Motor neuron (in vitro differentiated cells): Measurements from ENCODE around the gene MORF4L1. TPM values are rescaled to one million over a fixed set of nuclear protein-coding genes. Genes with fewer than 3 reads are reported as not detected.
"Not testable (repeated sequence)": the region's sequence is repeated elsewhere in the genome, so short reads cannot be mapped to it uniquely, and the experiment has no call there.

Source experiments
- ATAC-seq, 8 experiments: fragments of 200-7000 bp; cut with Tn5 transposase; replicated peaks in 6 of 8; 2 replicates each; pipeline ENCODE4 v1.8.0; 2021; ENCODE audit warnings: mild to moderate bottlenecking in 8 of 8, moderate library complexity in 8 of 8
- H3K27ac ChIP-seq, 2 donors: fragments of 250-450 bp; sonication (Bioruptor Pico); 2 replicates each; pipeline ENCODE4 v1.9.0; 2021; ENCODE audit warnings: antibody characterized with exemption in 2 of 2, mild to moderate bottlenecking in 2 of 2, moderate library complexity in 1 of 2
- H3K4me1 ChIP-seq, 2 donors: fragments of 250-450 bp; sonication (Bioruptor Pico); replicated peaks in 1 of 2; 2 replicates each; pipeline ENCODE4 v1.6.1; 2021; ENCODE audit warnings: antibody characterized with exemption in 2 of 2, mild to moderate bottlenecking in 2 of 2, moderate library complexity in 1 of 2
- H3K4me3 ChIP-seq, 5 donors: fragments of 250-450 bp; sonication (Bioruptor Pico); 2 replicates each; pipeline ENCODE4 v1.9.0; 2021; ENCODE audit warnings: antibody characterized with exemption in 5 of 5, mild to moderate bottlenecking in 5 of 5, moderate library complexity in 4 of 5
- WGBS, 10 experiments: fragments of 450-650 bp; shearing (Covaris generic); methylation state at CpG; one replicate each; pipeline ENCODE4 v1.0.0; 2022; 5-methylcytosine and 5-hydroxymethylcytosine counted together
- in situ Hi-C, 9 experiments: fragments of 400-800 bp; cut with MboI; loops; one replicate each; pipeline ENCODE4 v1.15.0; 2021; ENCODE audit warnings: low sequenced_read_pairs in 9 of 9, low pct_unique_long_range_greater_than_20kb in 2 of 9; ENCODE audit not compliant: unreplicated experiment in 9 of 9
- total RNA-seq, 8 experiments: library from RNA; unstranded; fragments of 300-600 nt; gene quantifications; 2 replicates each; pipeline versions ENCODE4 v1.2.3 to v1.2.4, GENCODE V29; 2022

MORF4L1 gene
- total RNA-seq, 8 experiments from 2014 or later: 249 to 703 (median 445) TPM

- ATAC-seq: no peak
- Histone ChIP-seq H3K27ac (no peak overlapping the region), H3K4me3 (no peak overlapping the region), H3K4me1 (no peaks in the 10 kb centered on the region)
- in situ Hi-C loops: no loop called here
- 33 to 100% (median 90%) methylated on average over 1 to 4 of the region's 4 CpGs; no CpG with 5 or more reads in 1 of the 10 experiments for WGBS, 10 experiments
These were observed 16.3 kb downstream of the MORF4L1 start for GRCh38 chr15:78889000-78889399.

GRCh38 chr15:78893538-78893937, 20.8 kb downstream of the MORF4L1 start:
- no peak overlapping the region for H3K4me3 ChIP-seq
- no peaks in the 10 kb centered on the region for H3K4me1 ChIP-seq
- no peak overlapping the region for H3K27ac ChIP-seq
- WGBS, 10 experiments: 0 to 100% (median 85%) methylated on average over 1 to 2 of the region's 2 CpGs
- ATAC-seq: no peak
- in situ Hi-C loops: no loop called here

- in situ Hi-C loops: no loop called here
- no peaks in the 10 kb centered on the region for H3K4me1 ChIP-seq
- H3K4me3 ChIP-seq: no peak overlapping the region
- WGBS, 10 experiments: 57 to 100% (median 93%) methylated on average over 2 to 3 of the region's 3 CpGs; no CpG with 5 or more reads in 1 of the 10 experiments
- H3K27ac ChIP-seq: no peak overlapping the region
- peak in 2 of 8 experiments; percentile 31 to 79 for ATAC-seq
These were observed 22.8 kb downstream of the MORF4L1 start for GRCh38 chr15:78895471-78895870.

DNA sequence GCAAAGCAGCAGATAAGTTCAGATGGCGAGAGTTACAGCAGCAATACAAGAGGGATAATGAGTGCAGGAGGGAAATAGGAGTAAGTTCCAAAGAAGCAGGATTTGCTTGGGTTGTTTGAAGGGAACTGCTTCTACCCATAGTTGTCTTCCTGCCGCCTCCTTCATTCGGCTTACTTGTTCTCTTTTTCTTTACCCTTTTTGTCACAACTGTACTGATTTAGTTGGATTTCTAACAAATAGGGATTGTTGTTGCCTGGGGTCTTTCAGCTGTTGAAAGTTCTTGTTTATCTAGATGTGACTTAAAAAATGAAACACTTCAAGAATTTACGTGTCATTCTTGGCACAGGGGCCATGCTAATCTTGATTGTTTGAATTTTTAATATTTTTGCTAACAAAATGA, 25.9 kb downstream of the MORF4L1 start:
- Histone ChIP-seq H3K4me3 (no peak overlapping the region), H3K4me1 (no peaks in the 10 kb centered on the region), H3K27ac (no peak overlapping the region)
- in situ Hi-C loops: no loop called here
- no peak for ATAC-seq
- WGBS, 10 experiments: 89 to 100% (median 98%) methylated on average over 3 to 4 of the region's 4 CpGs

GRCh38 chr15:78900819-78901533, 28.3 kb downstream of the MORF4L1 start:
- in situ Hi-C loops: loop anchor here in 4 of 9 experiments (25.0 kb wide), 1 partner anchor 286 kb away; no protein-coding TSS in a partner anchor
- H3K27ac ChIP-seq: not testable (repeated sequence)
- 90 to 100% (median 96%) methylated on average over 2 to 12 of the region's 14 CpGs for WGBS, 10 experiments

DNA sequence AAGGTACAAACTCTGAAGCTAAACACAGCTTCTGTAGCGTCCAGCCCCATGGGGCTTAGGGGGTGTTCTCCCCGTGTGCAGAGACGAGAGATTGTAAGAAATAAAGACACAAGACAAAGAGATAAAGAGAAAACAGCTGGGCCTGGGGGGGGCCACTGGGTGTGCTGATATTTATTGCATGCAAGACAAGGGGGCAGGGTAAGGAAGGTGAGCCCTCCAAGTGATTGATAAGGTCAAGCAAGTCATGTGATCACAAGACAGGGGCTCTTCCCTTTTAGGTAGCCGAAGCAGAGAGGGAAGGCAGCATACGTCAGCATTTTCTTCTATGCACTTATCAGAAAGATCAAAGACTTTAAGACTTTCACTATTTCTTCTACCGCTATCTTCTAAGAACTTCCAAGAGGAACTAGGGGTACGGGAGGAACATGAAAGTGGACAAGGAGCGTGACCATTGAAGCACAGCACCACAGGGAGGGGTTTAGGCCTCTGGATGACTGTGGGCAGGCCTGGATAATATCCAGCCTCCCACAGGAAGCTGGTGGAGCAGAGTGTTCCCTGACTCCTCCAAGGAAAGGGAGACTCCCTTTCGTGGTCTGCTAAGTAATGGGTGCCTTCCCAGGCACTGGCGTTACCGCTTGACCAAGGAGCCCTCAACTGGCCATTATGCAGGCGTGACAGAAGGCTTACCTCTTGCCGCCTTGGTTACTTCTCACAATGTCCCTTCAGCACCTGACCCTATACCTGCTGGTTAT, 29.8 kb downstream of the MORF4L1 start:
- not testable (repeated sequence) for H3K27ac ChIP-seq, H3K4me3 ChIP-seq, ATAC-seq, H3K4me1 ChIP-seq
- 60 to 100% (median 89%) methylated on average over 1 to 10 of the region's 13 CpGs for WGBS, 10 experiments
- in situ Hi-C loops: loop anchor here in 4 of 9 experiments (25.0 kb wide), 1 partner anchor 285 kb away; no protein-coding TSS in a partner anchor

More at GRCh38 chr15:78900819-78901533, 28.3 kb downstream of the MORF4L1 start:
- ATAC-seq, H3K4me1 ChIP-seq, H3K4me3 ChIP-seq: not testable (repeated sequence)

- in situ Hi-C loops: loop anchor here in 4 of 9 experiments (25.0 kb wide), 1 partner anchor 283 kb away; no protein-coding TSS in a partner anchor
- 73 to 95% (median 89%) methylated on average over 4 to 6 of the region's 6 CpGs; no CpG with 5 or more reads in 1 of the 10 experiments for WGBS, 10 experiments
- ATAC-seq: no peak
- H3K27ac ChIP-seq: no peak overlapping the region
- H3K4me3 ChIP-seq: no peak overlapping the region
- no peaks in the 10 kb centered on the region for H3K4me1 ChIP-seq
These were observed 32.1 kb downstream of the MORF4L1 start for GRCh38 chr15:78904599-78905358.

DNA sequence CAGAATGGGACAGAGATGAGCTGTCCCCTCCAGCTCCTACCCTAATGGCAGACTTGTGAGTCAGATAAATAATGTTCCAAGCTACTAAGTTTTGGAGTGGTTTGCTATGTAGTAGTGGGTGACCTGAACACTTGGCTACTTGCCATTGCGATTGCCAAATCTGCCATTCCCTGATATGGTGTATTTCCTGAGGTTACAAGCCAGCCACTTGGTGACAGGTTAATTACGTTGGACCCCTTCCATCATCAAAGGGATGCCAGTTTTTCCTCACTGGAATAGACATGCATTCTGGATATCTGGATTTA, 33.6 kb downstream of the MORF4L1 start:
- no peak overlapping the region for H3K4me3 ChIP-seq
- 0 to 100% (median 46%) methylated on average over 1 to 2 of the region's 2 CpGs; no CpG with 5 or more reads in 5 of the 10 experiments for WGBS, 10 experiments
- no peak overlapping the region for H3K27ac ChIP-seq
- ATAC-seq: peak in 3 of 8 experiments; percentile 13 to 38 (median 32)
- no peaks in the 10 kb centered on the region for H3K4me1 ChIP-seq
- in situ Hi-C loops: loop anchor here in 4 of 9 experiments (25.0 kb wide), 1 partner anchor 281 kb away; no protein-coding TSS in a partner anchor

- H3K4me1 ChIP-seq: no peaks in the 10 kb centered on the region
- no peak overlapping the region for H3K27ac ChIP-seq
- no peak overlapping the region for H3K4me3 ChIP-seq
- no CpG with 5 or more reads among the region's 3 CpGs for WGBS, 10 experiments
- ATAC-seq: peak in 1 of 8 experiments; percentile 5
- in situ Hi-C loops: loop anchor here in 4 of 9 experiments (25.0 kb wide), 1 partner anchor 280 kb away; no protein-coding TSS in a partner anchor
These were observed 34.9 kb downstream of the MORF4L1 start for GRCh38 chr15:78907577-78907976.

DNA sequence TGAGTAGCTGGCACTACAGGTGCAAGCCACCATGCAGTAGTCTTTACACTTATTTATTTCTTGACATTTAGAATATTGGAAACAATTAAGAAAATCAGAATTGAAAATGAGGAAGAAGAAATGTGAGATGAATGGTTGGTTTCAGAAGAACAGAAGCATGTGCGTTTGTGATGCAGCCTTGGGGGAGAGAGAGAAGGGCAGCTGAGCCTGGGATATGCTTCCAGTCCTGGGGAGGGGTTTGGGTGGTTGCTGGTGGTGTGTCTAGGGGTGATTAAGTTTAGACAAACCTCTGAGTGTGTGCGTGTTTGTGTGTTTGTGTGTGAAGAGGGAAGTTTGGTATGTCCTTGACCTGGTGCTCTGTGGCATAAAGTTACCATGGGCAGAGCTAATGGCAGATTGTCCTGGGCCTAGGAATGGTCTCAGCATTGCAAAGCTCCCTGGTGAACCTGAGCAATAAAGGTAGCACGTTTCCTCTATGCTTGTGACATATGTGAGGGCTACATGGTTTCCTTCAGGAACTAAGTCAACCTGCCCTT, 36.5 kb downstream of the MORF4L1 start:
- in situ Hi-C loops: loop anchor here in 4 of 9 experiments (25.0 kb wide), 1 partner anchor 278 kb away; no protein-coding TSS in a partner anchor
- WGBS, 10 experiments: 38 to 100% (median 80%) methylated on average over 1 to 3 of the region's 3 CpGs; no CpG with 5 or more reads in 2 of the 10 experiments
- peaks cover 0 to 3% of the 10 kb centered on the region in 2 donors for H3K4me1 ChIP-seq
- H3K4me3 ChIP-seq: no peak overlapping the region
- peak in 5 of 8 experiments; percentile 3 to 12 (median 6) for ATAC-seq
- H3K27ac ChIP-seq: no peak overlapping the region

DNA sequence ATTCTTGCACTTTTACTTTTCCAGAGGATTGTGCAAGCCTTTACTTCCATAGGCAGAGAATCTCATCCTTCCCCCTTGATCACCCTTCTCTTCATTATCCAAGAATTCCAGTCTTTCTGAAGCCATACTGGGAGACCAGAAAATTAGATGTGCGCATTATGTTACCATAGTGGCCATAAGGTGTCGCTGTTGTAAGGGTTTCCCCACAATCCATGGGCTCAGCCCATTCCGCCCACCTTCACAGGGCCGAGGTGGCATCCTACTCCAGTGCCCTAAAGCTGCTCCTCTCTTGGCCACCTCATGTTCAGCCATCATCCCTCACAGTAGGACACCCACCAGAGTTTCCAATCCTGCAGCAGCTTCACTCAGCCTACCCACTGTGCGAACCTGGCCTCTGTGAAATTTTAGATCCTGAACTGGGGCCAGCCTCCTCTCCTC, 37.1 kb downstream of the MORF4L1 start:
- H3K4me1 ChIP-seq: peaks cover 0 to 3% of the 10 kb centered on the region in 2 donors
- peak; percentile 14 to 75 (median 57) for ATAC-seq
- 0 to 80% (median 35%) methylated on average over 1 to 3 of the region's 5 CpGs; no CpG with 5 or more reads in 7 of the 10 experiments for WGBS, 10 experiments
- no peak overlapping the region for H3K27ac ChIP-seq
- in situ Hi-C loops: loop anchor here in 4 of 9 experiments (25.0 kb wide), 1 partner anchor 277 kb away; no protein-coding TSS in a partner anchor
- H3K4me3 ChIP-seq: no peak overlapping the region

DNA sequence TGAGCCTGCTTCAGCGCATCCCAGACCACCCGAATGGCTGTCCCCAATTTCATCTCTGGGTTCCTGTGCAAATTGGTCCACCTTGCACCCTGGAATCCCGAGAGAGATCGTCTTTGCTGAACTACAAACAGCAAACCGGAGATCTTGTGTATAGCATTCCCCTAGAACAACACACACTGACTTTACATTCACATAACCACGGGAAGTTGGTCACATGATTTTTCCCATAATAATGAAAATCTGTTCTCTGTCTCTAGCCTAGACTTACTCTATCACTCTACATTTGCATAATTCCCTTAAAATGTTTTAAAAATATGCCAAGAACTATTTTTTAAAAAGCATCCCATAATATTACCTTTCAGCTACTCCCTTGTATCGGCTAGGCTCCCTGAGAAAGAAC, 37.6 kb downstream of the MORF4L1 start:
- Histone ChIP-seq H3K27ac (no peak overlapping the region), H3K4me3 (no peak overlapping the region), H3K4me1 (peaks cover 0 to 3% of the 10 kb centered on the region in 2 donors)
- in situ Hi-C loops: loop anchor here in 4 of 9 experiments (25.0 kb wide), 1 partner anchor 277 kb away; no protein-coding TSS in a partner anchor
- WGBS, 10 experiments: 48 to 95% (median 90%) methylated on average over 3 to 6 of the region's 7 CpGs; no CpG with 5 or more reads in 2 of the 10 experiments
- ATAC-seq: no peak
